Heart right ventricle (tissue), 16 donors: Measurements from ENCODE around the gene TRMT1. TPM values are rescaled to one million over a fixed set of nuclear protein-coding genes. Genes with fewer than 3 reads are reported as not detected.
A peak's percentile ranks its signal among the peaks of the same experiment; 100 is the strongest.

Experiments used
- ATAC-seq, 8 donors: fragments of 200-7000 bp; cut with Tn5 transposase; one replicate each; pipeline ENCODE4 v1.9.1; 2020; ENCODE audit warnings: mild to moderate bottlenecking in 8 of 8, moderate library complexity in 8 of 8, moderate number of reproducible peaks in 1 of 8
- DNase-seq, 2 donors: peaks; one replicate each; pipeline ENCODE4 v3.0.0-alpha.2; 2020
- H3K27ac ChIP-seq, 10 donors: fragments of 200-600 bp; sonication (generic) in 2 of 10; one replicate each; pipeline versions ENCODE4 v1.5.0 to v1.8.0; 2020 to 2022; ENCODE audit warnings: mild to moderate bottlenecking in 3 of 10
- H3K27me3 ChIP-seq, 7 donors: fragments of 200-600 bp; one replicate each; pipeline ENCODE4 v1.8.0; 2021 to 2022; ENCODE audit warnings: mild to moderate bottlenecking in 2 of 7
- H3K36me3 ChIP-seq, 9 donors: fragments of 200-600 bp; sonication (generic) in 1 of 9; one replicate each; pipeline versions ENCODE4 v1.5.0 to v1.8.0; 2020 to 2022; ENCODE audit warnings: mild to moderate bottlenecking in 2 of 9
- H3K4me1 ChIP-seq, 9 donors: fragments of 200-600 bp; sonication (generic) in 1 of 9; one replicate each; pipeline versions ENCODE4 v1.5.0 to v1.8.0; 2020 to 2022; ENCODE audit warnings: mild to moderate bottlenecking in 4 of 9
- H3K4me3 ChIP-seq, 10 donors: fragments of 200-600 bp; sonication (generic) in 2 of 10; one replicate each; pipeline versions ENCODE4 v1.5.0 to v1.8.0; 2020 to 2022; ENCODE audit warnings: mild to moderate bottlenecking in 7 of 10, moderate library complexity in 2 of 10
- H3K9me3 ChIP-seq, 11 donors: fragments of 200-600 bp in 10 of 11; sonication (generic) in 2 of 11; one replicate each; pipeline versions ENCODE4 v1.5.0 to v1.8.0; 2013 to 2022; ENCODE audit warnings: mild to moderate bottlenecking in 2 of 11, control low read depth in 1 of 11, moderate library complexity in 1 of 11
- WGBS, 2 donors: extraction: QIAGEN DNeasy Blood & Tissue Kit; methylation state at CpG; one replicate each; pipeline ENCODE4 v1.1.7; 2013; ENCODE audit warnings: inconsistent platforms in 1 of 2; 5-methylcytosine and 5-hydroxymethylcytosine counted together
- intact Hi-C, 10 donors: fragments of 100-400 bp; cut with DNase I; formaldehyde crosslinking; loops; one replicate each; pipeline versions ENCODE4 v1.11.1 to v1.14.2; 2022
- polyA plus RNA-seq, 2 donors: library from polyadenylated mRNA; stranded (reverse); fragments of 200-250 nt; gene quantifications; one replicate each; pipeline ENCODE4 v1.2.3, GENCODE V29; 2013
- total RNA-seq, 10 donors: library from RNA; stranded (reverse); fragmentation: NEBNext Ultra II Directional in 3 of 10; extraction: Animal tissue kit (Norgen Biotek cat#: 25700) in 3 of 10; gene quantifications; one replicate each; pipeline versions ENCODE4 v1.2.1 to v1.2.4, GENCODE V29; 2021 to 2023
- TF ChIP-seq, protein P1 (sequence below), 9 donors: fragments of 200-600 bp; sonication (generic) in 2 of 9; IDR thresholded peaks; one replicate each; pipeline versions ENCODE4 v1.5.0 to v1.8.0; 2021 to 2022; ENCODE audit warnings: antibody characterized with exemption in 9 of 9, mild to moderate bottlenecking in 5 of 9, moderate library complexity in 1 of 9
- donor health status: Arrhythmogenic right ventricular cardiomyopathy.
- donor health status: ischemic (EF 13 %, LVEDD 7.1; RV severe dilation, severe dysfunction).
- donor health status: healthy with polysubstance abuse.
- donor health status: DM: no; HTN: yes; CAD: no.
- donor health status: DM: no; HTN: no; CAD: no.
- donor health status: ischemic (EF 25% LVEDD 6.9; RV normal size, moderate dysfunction).
- donor health status: ischemic (EF 25% LVEDD 5.7; RV mildly dilated, moderate dysfunction).
- donor health status: healthy.
- donor health status: DM: yes; HTN: yes; CAD: no.
- donor health status: Ischemic cardiomyopathy.
- donor health status: ischemic (EF 35%, LVEDD 5.7; RV mildly dilated, moderate dysfunction).
- donor health status: nonischemic (EF 11% LVEDD 7.7; RV severe dilation, severe dysfunction).
- donor health status: DM: yes; HTN: yes; CAD: no.
- donor health status: PGD.
- donor health status: ischemic (EF 29% LVEDD 5.4; RV normal size, mild dysfunction).
- donor health status: nonischemic (EF 23%, LVEDD 6.1; RV moderate dilation, normal function).

The TRMT1 gene
- total and polyA plus RNA-seq, 12 donors = 10.5 to 54.0 (median 14.8) TPM

DNA sequence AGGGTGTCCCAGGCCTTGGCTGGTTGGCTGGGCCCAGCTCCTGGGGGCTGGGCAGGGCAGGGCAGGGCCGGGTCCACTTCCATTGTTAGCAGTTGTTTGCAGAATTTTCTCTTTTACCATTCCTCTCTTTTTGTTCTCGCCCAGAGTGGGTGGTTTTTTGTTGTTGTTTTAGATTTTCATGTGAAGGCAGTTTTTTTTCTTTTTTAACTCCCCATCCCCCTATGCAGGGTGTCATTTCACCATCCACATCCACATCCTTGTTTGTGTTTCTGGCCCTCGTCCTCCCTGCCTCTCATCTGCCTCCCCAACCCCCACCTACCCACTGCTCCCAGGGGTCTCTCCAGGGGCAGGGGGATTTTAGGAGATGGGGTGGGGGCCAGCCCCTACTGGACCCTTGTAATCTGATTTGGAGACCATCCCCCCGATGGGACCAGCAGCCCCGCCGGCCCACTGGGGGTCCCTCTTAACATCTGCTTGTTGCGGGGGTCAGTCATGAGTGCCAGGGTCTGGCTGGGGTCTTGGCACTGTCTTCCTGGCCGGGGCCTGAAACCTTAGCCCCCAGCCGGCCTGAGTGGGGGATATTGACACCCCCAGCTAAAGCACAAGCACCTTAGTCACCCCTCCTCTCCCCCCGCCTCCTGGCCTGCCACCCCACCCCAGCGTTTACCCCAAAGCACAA, 23.2 kb upstream of the TRMT1 start:
- 81 to 83% methylated on average over 11 of the region's 11 CpGs for WGBS, 2 donors
- H3K36me3 ChIP-seq = peaks cover 5 to 84% (median 19%) of the 10 kb centered on the region in 9 donors
- ATAC-seq = no peak

DNA sequence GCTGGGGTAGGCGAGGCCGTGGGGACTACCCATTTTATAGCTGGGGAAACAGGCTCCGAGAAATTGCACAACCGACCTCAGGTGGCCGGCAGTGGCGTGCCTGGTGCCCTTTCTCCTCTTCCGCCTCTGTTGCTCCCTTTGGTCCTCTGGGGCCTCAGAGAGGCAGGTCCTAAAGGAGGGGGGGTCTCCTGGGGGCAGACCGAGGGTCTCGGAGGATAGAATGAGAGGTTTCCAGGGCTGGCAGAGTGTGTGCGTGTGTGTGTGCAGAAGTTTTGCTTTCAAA, 22.3 kb upstream of the TRMT1 start:
- no peak for ATAC-seq

More for the DNA sequence above, 23.2 kb upstream of the TRMT1 start:
- intact Hi-C loops = no loop called here
- Histone ChIP-seq H3K27me3 (no peaks in the 10 kb centered on the region), H3K4me3 (no peak overlapping the region), H3K9me3 (no peaks in the 10 kb centered on the region), H3K27ac (peak overlapping the region in 1 of 10 donors; percentile 14), H3K4me1 (peaks cover 0 to 11% (median 1%) of the 10 kb centered on the region in 9 donors)
- TF ChIP-seq, protein P1, sequence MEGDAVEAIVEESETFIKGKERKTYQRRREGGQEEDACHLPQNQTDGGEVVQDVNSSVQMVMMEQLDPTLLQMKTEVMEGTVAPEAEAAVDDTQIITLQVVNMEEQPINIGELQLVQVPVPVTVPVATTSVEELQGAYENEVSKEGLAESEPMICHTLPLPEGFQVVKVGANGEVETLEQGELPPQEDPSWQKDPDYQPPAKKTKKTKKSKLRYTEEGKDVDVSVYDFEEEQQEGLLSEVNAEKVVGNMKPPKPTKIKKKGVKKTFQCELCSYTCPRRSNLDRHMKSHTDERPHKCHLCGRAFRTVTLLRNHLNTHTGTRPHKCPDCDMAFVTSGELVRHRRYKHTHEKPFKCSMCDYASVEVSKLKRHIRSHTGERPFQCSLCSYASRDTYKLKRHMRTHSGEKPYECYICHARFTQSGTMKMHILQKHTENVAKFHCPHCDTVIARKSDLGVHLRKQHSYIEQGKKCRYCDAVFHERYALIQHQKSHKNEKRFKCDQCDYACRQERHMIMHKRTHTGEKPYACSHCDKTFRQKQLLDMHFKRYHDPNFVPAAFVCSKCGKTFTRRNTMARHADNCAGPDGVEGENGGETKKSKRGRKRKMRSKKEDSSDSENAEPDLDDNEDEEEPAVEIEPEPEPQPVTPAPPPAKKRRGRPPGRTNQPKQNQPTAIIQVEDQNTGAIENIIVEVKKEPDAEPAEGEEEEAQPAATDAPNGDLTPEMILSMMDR (IDR thresholded peaks at IDR 0.05) = no peak
- no peak for DNase-seq

DNA sequence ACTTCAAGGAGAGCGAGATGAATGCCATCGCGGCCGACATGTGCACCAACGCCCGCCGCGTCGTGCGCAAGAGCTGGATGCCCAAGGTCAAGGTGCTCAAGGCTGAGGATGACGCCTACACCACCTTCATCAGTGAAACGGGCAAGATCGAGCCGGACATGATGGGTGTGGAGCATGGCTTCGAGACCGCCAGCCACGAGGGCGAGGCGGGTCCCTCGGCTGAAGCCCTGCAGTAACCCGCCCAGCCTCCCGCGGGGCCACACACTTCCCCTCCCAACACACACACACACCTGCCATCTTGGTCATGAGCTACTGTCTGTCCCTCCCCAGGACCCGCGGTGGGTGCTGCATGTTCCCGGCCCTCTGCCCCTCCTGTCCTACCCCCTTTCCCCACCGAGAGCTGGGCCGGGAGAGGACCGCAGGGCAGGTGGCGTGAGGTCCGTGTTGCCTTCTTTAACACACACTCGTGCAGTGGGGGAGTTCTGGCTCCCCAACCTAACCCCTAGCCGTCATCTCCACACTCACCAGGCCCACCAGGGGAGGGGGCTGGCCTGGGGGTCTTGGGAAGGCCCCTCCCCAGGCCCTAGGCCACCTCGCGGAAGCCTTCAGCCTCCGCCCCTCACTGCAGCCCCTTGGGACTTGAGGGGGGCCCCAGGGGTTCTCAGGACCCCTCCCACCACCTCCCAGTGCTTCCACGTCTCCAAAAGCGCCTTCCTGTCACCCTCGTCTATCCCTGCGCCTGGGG, 21.8 kb upstream of the TRMT1 start:
- H3K27ac ChIP-seq = no peak overlapping the region
- DNase-seq (no peak), ATAC-seq (no peak)
- peaks cover 0 to 70% (median 8%) of the 10 kb centered on the region in 9 donors for H3K36me3 ChIP-seq
- no peaks in the 10 kb centered on the region for H3K27me3 ChIP-seq
- TF ChIP-seq, protein P1 (IDR thresholded peaks at IDR 0.05) = no peak
- H3K4me1 ChIP-seq = peaks cover 0 to 17% (median 15%) of the 10 kb centered on the region in 9 donors
- intact Hi-C loops = no loop called here
- 89 to 92% methylated on average over 40 of the region's 40 CpGs for WGBS, 2 donors
- no peaks in the 10 kb centered on the region for H3K9me3 ChIP-seq
- no peak overlapping the region for H3K4me3 ChIP-seq

More for the DNA sequence above, 22.3 kb upstream of the TRMT1 start:
- intact Hi-C loops = no loop called here
- Histone ChIP-seq H3K27ac (no peak overlapping the region), H3K4me1 (peaks cover 0 to 12% (median 10%) of the 10 kb centered on the region in 9 donors), H3K36me3 (peaks cover 0 to 75% (median 10%) of the 10 kb centered on the region in 9 donors), H3K27me3 (no peaks in the 10 kb centered on the region), H3K4me3 (no peak overlapping the region), H3K9me3 (no peaks in the 10 kb centered on the region)
- no peak for DNase-seq
- 84% methylated on average over 10 of the region's 10 CpGs for WGBS, 2 donors
- TF ChIP-seq, protein P1 (IDR thresholded peaks at IDR 0.05) = no peak

DNA sequence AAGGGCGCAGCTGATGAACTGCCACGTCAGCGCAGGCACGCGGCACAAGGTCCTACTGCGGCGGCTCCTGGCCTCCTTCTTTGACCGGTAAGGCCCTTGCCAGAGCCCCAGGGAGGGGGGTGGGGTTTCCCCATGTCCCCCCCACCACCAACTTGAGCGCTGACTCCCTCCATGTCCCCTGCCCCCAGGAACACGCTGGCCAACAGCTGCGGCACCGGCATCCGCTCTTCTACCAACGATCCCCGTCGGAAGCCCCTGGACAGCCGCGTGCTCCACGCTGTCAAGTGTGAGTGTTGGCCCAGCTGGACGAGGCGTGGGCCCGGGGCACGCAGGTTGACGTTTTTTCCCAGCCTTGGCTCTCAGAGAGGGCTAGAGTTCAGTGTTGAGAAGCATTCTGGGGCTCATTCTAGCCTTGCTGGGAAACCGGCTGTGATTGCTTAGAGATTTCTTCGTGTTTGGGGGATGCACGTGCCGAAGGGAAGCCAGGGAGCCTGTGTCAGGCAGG, 20.8 kb upstream of the TRMT1 start:
- H3K27me3 ChIP-seq = no peaks in the 10 kb centered on the region
- H3K4me1 ChIP-seq = peaks cover 0 to 24% (median 17%) of the 10 kb centered on the region in 9 donors
- H3K4me3 ChIP-seq = no peak overlapping the region
- TF ChIP-seq, protein P1 (IDR thresholded peaks at IDR 0.05) = no peak
- no peaks in the 10 kb centered on the region for H3K9me3 ChIP-seq
- H3K27ac ChIP-seq = no peak overlapping the region
- DNase-seq (no peak), ATAC-seq (no peak)
- WGBS, 2 donors = 92 to 94% methylated on average over 28 of the region's 28 CpGs
- intact Hi-C loops = no loop called here
- peaks cover 0 to 64% (median 8%) of the 10 kb centered on the region in 9 donors for H3K36me3 ChIP-seq
